Measurements from ENCODE around the gene USP40.
"Not testable (repeated sequence)": the region's sequence is repeated elsewhere in the genome, so short reads cannot be mapped to it uniquely, and the experiment has no call there.

USP40 gene, protein sequence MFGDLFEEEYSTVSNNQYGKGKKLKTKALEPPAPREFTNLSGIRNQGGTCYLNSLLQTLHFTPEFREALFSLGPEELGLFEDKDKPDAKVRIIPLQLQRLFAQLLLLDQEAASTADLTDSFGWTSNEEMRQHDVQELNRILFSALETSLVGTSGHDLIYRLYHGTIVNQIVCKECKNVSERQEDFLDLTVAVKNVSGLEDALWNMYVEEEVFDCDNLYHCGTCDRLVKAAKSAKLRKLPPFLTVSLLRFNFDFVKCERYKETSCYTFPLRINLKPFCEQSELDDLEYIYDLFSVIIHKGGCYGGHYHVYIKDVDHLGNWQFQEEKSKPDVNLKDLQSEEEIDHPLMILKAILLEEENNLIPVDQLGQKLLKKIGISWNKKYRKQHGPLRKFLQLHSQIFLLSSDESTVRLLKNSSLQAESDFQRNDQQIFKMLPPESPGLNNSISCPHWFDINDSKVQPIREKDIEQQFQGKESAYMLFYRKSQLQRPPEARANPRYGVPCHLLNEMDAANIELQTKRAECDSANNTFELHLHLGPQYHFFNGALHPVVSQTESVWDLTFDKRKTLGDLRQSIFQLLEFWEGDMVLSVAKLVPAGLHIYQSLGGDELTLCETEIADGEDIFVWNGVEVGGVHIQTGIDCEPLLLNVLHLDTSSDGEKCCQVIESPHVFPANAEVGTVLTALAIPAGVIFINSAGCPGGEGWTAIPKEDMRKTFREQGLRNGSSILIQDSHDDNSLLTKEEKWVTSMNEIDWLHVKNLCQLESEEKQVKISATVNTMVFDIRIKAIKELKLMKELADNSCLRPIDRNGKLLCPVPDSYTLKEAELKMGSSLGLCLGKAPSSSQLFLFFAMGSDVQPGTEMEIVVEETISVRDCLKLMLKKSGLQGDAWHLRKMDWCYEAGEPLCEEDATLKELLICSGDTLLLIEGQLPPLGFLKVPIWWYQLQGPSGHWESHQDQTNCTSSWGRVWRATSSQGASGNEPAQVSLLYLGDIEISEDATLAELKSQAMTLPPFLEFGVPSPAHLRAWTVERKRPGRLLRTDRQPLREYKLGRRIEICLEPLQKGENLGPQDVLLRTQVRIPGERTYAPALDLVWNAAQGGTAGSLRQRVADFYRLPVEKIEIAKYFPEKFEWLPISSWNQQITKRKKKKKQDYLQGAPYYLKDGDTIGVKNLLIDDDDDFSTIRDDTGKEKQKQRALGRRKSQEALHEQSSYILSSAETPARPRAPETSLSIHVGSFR

DNA sequence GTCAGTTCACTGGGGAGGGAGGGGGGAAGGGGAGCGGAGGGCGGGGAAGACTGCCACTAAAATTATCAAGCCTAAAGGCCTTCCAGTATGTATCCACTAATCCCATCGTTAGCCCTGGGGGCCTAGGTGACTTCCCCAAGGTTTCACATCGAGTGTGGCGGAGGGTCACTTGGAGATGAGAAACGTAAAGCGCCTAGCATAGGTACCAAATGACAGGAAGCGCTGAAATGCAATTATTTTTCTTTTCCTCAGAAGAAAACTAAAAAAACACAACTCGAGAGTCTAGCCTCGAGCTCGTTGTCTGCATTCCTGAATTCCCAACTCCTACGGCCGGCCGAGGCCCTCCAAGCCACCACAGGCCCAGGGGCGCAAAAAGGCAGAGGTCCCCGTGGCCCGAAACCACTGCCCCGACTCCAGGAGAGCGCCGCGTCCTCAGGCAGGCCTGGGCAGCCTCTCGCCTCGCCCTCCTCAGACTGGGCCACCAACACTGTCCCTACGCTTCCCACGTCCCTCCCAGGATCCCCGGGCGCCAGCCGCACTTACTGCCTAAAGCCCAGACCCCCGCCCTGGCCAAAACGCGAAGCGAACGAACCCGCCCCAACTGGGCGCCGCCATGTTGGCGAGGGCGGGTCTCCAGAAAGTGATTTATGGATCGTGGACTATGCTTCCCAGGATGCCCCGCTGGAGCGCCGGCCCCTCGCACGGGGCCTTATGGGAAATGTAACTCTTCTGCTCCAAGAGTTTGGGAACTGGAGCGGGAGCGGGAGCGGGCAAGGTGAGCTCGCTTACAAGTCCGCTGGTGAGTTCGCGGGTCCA, at the start of gene USP40:
Gene USP40, minus strand, starts transcription at position 642 of the 816 bp plus-strand sequence. CDS start 1,228 bp downstream, outside the sequence.
- peak; percentile 33 to 48 for DNase-seq

DNA sequence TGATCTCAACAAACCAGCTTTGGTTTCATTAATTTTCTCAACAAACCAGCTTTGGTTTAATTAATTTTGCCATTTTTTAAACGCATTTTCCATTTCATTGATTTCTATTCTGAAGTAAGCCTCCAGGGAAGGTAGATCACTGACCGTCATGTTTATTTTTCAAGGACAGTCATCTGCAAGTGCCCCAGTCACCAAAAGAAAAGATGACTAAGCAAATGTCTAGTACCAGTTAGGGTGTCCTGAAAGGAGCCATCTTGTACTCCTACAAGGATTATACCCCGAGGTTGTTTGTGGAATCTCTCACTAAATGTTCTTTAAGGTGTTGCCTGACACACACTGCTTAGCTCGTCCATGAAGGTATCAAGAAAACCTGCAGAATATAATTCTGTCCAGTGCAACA, 44.7 kb upstream of the USP40 start:
- DNase-seq, result no peak

DNA sequence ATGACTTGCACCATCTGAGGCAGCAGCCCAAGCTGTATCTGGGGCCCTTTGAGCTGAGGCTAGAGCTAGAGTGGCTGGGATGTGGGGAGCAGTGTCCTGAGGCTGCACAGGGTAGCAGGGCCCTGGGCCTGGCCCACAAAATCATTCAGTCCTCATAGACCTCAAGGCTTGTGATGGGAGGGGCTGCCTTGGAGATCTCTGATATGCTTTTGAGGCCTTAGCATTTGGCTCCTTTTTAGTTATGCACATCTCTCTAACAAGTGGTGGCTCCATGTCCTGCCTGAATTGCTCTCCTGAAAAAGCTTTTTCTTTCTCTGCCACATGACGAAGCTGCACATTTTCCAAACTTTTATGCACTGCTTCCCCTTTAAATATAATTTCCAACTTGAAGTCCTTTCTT, 39.1 kb upstream of the USP40 start:
- DNase-seq, result no peak

DNA sequence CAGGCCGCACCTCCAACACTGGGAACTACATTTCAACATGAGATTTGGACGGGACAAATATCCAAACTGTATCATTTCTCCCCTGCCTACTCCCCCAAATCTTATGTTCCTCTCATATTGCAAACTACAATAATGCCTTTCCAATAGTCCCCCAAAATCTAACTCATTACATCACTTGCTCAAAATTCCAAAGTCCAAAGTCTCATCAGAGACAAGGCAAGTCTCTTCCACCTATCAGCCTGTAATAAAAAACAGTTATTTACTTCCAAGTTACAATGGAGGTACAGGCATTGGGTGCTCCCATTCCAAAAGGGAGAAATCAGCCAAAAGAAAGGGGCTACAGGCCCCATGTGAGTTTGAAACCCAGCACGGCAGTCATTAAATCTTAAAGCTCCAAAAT, 38.2 kb upstream of the USP40 start:
- DNase-seq, result no peak

DNA sequence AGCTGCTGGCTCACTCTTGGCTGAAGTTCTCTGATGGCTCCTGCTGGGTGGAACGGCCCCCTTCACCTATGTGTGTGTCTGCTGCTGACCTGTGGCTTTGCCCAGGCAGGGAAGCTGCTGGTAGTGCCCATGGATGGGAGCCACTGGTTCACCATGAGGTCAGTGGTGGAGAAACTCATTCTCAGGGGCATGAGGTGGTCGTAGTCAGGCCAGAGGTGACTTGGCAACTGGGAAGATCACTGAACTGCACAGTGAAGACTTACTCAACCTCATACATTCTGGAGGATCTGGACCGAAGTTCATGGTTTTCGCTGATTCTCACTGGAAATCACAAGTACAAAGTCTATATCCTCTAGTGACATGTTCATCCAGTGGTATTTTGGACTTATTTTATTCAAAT, 36.9 kb upstream of the USP40 start:
- no peak for DNase-seq

DNA sequence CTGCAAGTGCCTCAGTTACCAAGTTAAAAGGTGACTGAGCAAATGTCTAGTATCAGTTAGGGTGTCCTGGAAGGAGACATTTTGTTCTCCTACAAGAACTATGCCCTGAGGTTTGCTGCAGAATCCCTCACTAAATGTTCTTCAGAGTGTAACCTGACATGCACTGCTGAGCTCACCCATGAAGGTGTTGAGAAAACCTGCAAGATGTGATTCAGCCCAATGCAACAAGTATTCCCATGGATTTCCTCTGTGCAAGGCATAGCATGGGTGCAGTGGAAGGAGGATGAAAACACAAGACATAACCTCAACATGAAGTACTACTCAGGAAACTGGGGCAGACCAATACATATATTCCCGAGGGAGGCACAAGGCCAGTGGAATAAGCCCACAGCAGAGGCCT, 35.5 kb upstream of the USP40 start:
- DNase-seq, result no peak

DNA sequence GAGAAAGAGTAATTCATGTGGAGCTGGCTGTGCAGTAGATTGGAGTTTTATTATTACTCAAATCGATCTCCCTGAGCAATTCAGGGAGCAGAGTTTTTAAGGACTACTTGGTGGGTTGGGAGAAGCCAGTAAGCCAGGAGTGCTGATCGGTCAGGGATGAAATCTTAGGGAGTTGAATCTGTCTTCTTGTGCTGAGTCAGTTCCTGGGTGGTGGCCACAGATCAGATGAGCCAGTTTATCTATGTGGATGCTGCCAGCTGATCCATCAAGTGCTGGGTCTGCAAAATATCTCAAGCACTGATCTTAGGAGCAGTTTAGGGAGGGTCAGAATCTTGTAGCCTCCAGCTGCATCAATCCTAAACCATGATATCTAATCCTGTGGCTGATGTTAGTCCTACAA, 33.8 kb upstream of the USP40 start:
- no peak for DNase-seq

DNA sequence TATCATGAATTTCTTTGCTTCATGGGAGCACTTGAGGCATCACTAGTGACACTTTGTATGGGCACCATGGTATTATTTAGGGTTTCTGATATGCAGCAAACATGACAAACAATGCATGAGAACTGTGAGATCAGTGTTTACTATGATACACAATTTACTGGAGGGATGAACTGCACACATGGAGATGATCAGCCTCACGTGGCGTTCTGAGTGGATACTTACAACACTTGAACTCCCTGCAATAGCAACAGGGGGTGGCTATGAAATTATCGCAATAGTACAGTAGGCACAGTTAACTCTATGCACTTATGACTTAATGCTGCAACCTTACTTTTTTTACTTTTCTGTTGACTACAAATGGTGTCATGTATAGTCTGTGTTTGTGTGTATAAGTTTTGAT, 32.4 kb upstream of the USP40 start:
- no peak for DNase-seq

DNA sequence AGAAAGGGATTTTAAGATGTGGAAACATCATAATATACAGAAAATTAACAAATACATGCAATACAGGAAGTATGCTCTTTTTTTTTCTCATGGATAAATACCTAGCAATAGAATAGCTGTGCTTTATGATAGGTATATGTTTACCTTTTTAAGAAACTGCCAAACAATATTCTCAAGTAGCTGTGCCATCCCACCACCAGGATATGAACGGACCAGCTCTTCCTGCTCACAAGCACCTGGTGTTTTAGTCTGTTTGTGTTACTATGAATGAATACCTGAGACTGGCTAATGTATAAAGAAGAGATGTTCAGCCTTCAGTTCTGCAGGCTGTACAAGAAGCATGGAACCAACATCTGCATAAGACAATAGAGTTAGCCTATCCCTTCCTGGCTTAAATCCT, 30.9 kb upstream of the USP40 start:
- no peak for DNase-seq

DNA sequence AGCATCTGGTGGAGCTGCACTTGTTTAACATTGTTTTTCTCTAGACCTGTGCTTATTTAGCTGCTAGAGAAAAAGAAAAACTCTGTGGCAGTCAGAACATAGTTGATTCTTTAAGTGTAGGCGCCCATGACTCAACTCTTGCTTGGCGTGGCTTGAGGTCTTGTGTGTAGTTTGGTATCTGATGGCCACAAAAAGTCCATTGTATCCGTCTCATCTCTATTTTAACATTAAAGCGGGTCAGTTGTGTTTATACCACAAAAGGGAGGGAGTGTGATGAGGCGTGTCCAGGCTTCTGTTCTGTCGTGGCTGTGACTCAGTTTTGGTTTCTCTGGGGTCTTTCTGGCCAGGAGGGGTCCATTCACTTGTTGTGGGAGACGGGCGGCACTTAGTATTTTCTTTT, 26.6 kb upstream of the USP40 start:
- no peak for DNase-seq

DNA sequence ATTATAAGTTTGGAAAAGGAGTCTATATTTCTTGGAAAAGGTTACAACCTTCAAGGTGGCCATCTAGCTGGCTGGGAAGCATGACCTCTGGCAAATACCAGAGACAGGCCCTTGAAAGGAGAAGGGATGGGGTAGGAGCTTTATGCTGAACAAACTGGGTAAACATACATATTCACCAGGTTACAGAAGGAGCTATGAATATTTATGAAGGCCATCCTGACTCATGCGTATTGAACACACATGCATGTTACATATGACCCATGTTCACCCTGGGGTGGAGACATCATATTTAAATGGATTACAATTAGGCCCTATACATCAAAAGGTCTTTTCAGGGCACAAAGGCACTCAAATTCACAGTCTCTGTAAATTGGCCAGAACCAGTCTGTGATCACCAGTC, 26.1 kb upstream of the USP40 start:
- not testable (repeated sequence) for DNase-seq

DNA sequence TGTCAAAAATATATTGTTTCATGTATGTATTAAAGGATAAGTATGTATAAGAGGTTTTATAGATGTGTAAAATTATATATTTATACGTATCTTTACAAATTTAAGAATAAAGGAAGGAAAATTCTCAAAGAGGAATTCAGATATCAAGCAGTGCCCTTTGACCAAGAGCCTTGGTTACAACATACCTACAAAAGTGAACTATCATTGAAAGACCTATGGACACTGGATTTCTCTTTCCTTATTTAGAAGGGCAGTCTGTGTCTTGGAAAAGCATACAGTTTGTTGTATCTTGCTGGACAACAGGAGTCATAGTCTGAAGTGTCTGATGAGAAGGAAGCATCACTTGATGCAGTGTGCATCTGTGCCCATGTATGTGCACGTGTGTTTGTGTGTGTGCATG, 21.8 kb upstream of the USP40 start:
- no peak for DNase-seq

DNA sequence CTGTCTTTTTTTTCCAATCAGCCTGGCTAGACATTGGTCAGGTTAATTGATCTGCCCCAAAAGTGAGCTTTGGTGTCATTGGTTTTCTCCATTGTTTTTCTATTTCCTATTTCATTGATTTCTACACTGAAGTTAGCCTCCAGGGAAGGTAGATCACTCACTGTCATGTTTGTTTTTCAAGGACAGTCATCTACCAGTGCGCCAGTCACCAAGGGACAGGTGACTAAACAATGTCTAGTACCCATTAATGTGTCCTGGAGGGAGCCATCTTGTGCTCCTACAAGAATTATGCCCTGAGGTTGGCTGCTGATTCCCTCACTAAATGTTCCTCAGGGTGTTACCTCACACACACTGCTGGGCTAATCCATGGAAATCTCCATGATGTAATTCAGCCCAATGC, 17.6 kb upstream of the USP40 start:
- DNase-seq, result no peak

DNA sequence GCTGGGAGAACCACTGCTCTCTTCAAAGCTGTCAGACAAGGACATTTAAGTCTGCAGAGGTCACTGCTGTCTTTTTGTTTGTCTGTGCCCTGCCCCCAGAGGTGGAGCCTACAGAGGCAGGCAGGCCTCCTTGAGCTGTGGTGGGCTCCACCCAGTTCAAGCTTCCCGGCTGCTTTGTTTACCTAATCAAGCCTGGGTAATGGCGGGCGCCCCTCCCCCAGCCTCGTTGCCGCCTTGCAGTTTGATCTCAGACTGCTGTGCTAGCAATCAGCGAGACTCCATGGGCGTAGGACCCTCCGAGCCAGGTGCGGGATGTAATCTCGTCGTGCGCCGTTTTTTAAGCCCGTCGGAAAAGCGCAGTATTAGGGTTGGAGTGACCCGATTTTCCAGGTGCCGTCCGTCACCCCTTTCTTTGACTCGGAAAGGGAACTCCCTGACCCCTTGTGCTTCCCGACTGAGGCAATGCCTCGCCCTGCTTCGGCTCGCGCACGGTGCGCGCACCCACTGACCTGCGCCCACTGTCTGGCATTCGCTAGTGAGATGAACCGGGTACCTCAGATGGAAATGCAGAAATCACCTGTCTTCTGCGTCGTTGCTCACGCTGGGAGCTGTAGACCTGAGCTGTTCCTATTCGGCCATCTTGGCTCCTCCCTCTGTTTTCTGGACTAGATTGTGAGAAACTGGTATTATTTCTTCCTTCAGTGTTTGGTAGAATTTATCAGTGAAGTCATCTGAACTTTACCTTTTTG, 16.8 kb upstream of the USP40 start:
- not testable (repeated sequence) for DNase-seq

DNA sequence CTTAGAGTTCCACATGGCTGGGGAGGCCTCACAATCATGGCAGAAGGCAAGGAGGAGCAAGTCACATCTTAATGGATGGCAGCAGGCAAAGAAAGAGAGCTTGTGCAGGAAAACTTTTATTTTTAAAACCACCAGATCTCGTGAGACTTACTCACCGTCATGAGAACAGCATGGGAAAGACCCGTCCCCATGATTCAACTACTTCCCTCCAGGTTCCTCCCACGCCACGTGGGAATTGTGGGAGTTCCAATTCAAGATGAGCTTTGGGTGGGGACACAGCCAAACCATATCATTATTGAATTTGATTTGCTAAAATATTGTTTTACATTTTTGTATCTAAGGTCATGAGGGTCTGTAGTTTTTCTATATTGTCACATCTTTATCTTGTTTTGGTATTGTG, 10.8 kb upstream of the USP40 start:
- not testable (repeated sequence) for DNase-seq

DNA sequence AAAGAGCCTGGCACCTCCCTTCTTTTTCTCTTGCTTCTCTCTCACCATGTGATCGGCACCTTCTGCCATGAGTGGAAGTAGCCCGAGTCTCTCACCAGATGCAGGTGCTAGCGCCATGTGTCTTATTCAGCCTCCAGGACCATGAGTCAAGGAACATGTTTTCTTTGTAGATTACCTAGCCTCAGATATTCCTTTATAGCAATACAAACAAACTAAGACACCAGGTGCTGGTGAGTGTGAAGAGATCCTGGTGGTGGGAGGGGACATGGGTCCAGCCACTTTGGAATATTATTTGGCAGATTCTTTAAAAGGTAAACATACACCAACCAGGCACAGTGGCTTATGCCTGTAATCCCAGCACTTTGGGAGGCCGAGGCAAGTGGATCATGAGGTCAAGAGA, 5.9 kb upstream of the USP40 start:
- DNase-seq, result no peak

DNA sequence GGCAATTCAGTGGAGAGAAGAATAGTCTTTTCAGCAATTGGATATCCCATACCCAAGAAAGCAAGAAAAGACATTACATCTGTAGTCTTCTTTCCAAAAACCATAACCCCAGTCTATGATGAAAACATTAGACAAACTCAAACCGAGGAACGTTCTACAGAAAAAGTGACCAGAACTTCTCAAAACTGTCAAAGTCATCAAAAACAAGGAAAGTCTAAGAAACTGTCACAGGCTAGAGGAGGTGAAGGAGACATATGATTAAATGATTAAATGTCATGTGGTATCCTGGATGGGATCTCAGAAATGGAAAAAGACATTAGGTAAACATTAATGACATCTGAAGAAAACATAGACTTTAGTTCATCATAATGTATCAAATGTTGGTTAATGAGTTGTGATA, 4.9 kb upstream of the USP40 start:
- DNase-seq, result no peak

DNA sequence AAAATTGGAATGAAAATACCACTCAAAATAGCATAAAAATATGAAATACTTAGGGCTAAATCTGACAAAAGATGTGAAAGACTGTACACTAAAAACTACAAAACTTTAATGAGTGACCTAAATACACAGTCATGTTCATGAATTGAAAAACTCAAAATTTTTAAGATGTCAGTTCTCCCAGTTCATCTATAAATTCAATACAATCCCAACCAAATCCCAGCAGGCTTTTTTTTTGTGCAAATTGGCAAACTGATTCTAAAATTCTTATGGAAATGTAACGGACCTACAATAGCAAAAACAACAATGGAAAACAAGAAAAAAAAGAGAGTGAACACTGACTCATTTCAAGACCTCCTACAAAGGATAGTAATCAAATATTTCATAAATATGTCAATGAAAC, 4.4 kb upstream of the USP40 start:
- DNase-seq, result no peak

DNA sequence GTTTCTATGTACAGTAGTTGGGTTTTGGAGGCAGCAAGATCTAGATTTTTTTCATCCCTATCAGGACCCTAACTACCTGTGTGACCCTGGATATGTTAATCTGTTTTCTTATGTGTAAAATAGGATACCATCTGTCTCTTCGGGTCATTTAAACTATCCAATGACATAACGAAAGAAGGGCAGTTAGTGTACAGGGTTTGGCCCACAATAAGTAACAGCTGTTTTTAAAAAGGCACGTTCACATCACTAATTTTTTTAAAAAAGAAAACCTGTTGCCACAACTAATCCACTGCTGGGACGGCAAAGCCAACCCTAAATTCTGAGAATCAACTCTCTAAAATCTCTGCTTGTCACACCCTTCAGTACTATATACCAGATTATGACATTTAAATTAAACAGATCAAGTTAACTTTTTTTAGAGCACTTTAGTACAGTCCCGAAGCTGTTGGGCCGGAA, 869 bp downstream of the USP40 start:
- DNase-seq, result no peak

DNA sequence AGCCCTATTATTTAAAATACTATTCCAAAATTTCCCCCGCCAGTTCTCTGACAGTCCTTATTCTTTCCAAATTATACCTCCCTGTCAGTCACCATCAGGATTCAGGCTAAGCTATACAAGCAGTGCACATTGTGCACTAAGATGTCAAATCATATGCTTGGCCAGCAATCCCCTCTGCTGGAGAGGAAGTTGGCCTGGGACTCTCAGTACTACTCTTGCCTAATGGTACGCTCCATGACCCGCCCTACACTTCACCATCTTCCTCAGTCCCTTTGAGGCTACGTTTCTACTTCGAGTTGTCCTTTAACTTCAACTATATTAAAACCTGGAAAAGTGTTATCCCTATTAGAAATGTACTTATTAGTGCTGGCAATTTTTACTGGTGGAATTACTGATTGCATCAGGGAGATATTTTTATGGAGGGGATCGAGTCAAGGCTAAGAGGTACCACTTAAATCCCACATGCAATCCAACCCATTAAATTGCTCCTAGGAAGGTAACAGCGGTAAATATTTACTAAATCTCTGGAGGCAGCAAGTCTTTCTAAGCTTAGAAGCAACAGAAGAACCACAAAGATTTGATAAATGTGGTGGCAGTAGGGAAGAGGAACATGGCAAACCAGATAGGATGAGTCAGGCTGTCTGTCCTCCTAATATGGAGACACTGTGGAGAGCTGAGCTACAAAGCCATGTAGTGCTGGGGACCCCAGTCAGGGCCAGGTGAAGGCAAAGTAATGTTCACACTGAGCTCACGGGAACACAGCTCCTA, 2.7 kb downstream of the USP40 start:
- peak in 1 of 2 donors; percentile 24 for DNase-seq

Measured in bone marrow (tissue), 2 donors.